ENCODE results near the gene FAS.

DNA sequence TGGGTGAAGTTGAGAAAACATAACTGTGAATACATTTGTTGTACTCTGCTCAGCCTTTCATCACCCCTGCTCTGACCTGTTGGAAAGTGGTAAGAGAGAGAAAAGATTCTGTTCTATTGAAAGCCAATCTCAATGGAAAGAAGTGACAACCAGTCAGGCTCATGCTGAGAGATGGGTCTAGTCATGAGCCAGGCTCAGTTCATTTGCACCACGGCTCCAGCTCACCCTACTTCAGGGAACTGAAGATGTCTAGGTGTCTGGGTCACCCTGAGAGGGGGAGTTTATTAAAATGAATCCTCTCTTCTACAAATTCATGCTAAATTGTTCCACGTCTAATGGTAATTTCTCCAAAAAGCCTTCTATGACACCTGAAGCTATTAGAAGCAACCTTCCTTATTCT, 12.1 kb upstream of the FAS start:
- TF ChIP-seq, protein P1, sequence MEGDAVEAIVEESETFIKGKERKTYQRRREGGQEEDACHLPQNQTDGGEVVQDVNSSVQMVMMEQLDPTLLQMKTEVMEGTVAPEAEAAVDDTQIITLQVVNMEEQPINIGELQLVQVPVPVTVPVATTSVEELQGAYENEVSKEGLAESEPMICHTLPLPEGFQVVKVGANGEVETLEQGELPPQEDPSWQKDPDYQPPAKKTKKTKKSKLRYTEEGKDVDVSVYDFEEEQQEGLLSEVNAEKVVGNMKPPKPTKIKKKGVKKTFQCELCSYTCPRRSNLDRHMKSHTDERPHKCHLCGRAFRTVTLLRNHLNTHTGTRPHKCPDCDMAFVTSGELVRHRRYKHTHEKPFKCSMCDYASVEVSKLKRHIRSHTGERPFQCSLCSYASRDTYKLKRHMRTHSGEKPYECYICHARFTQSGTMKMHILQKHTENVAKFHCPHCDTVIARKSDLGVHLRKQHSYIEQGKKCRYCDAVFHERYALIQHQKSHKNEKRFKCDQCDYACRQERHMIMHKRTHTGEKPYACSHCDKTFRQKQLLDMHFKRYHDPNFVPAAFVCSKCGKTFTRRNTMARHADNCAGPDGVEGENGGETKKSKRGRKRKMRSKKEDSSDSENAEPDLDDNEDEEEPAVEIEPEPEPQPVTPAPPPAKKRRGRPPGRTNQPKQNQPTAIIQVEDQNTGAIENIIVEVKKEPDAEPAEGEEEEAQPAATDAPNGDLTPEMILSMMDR (conservative IDR thresholded peaks at IDR 0.05; ENCODE audit: low read length) = no peak
- no peak for TF ChIP-seq EZH2phosphoT487 (IDR thresholded peaks at IDR 0.05; ENCODE audit: borderline replicate concordance)

Measured in Loucy (cell line).